SKM-1 treated with dmso at 0.1 percent for 144 hours (cell line): Measurements from ENCODE around the gene AFAP1L1.

Source experiments
- DNase-seq: peaks from one replicate; lab custom pipeline; 2025; ENCODE audit not compliant: unreplicated experiment; lab: John Stamatoyannopoulos, UW

The AFAP1L1 gene

GRCh38 chr5:149271716-149272563 is at the start of gene AFAP1L1:
TSS of gene AFAP1L1 (plus strand) at chr5:149271859. CDS start at chr5:149271969, 110 bp downstream.
- no peak for DNase-seq

GRCh38 chr5:149223081-149223848 is 48.4 kb upstream of the AFAP1L1 start:
- DNase-seq, result peak; percentile 17

- no peak for DNase-seq
Observed at GRCh38 chr5:149224282-149224681, 47.4 kb upstream of the AFAP1L1 start.

- DNase-seq, result no peak
Observed at GRCh38 chr5:149227168-149227826, 44.4 kb upstream of the AFAP1L1 start.

DNA sequence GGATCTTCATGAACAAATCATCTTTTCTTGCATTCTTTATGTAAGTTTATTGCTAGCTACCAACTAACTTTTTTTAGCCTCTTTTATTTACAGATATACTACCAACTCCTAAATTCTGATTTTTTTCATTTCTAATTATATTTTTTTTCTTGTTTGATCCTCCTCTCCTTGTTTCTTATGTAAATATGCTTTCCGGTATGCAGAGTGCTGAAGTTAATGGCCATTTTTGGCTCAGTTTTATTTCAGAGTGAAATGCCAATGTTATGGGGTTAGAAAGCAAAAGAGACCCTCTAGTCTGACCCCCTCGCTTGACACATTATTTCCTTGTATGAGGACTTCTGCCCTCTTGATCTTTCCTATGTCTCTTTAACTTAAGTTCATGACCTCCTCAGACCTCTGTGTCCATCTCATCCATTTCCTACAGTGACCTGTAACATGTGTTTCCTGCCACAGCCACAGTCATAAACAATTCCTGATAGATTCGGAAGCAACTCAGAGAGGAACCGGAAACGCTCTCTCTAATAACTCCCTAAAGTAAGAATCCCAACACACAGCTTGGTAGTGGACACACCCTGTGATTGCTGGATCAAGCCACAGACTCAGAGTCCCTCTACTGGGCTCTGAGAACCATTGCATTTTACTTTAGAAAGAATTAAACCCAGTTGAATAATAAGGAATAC is 42.9 kb upstream of the AFAP1L1 start:
- DNase-seq, result peak; percentile 54

DNA sequence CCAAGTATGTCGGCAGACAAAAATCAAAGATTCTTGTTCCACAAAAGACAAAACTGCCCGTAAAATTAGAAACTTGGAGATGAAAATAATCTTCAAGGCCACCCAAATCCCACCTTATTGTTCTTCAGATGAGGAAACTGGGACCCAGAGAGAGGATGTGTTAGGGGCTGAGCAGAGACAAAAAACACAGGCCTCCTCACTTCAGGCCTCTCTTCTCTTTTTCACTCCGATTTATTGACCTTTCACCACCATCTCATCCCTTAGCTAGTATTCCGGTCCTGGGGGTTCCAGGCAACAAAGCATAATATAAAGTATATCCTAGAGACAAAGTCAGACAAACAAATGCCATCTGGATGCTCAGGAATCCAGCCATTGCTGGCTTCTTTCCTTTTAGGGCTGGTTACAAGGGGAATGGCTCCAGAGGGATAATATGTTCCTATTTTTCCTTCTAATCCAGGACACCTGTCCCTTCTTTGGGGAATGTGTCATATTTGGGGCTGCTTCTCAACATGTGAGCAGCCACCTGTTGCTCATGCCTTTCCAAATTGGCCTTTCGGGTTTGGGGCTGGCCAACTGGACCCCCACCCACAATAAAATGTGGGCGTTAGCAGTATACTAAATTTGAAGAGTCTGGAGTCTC is 42.2 kb upstream of the AFAP1L1 start:
- no peak for DNase-seq

DNA sequence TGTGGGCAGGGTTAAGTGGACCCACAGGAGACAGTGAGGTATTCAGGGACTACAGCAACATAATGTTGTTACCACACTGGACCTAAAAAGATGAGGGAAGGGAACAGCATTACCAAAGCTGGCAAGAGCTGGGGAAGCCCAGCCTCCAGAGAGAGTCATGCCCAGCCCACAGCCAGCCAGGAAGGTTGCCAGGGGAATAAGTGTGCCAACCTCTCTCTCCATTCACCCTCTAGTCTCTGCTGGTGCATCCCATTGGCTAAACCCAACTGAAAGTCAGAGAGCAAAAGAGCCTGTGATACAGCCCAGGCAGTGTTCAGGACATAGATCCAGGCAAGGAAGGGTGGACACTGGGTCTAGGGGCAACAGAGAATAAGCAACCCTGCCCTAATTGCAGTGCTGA is 35.8 kb upstream of the AFAP1L1 start:
- no peak for DNase-seq

DNA sequence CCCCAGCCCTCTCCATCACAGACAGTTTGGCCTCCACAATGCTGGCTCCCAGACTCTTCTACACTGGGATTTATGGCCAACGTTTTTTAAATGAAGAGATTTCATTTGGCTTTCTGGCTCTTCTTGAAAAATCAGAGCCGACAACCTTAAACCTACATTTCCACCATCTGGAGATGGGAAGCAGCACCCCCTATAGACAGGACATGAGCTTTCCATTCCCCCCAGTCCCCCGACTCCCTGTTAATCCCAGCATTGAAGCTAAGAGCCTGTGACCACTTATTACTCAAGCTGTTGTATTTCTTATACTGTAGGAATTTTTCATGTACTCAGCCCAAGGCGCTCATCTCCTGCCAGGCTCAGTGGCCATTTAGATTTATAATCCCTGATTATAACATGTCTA is 34.0 kb upstream of the AFAP1L1 start:
- DNase-seq, result no peak

DNA sequence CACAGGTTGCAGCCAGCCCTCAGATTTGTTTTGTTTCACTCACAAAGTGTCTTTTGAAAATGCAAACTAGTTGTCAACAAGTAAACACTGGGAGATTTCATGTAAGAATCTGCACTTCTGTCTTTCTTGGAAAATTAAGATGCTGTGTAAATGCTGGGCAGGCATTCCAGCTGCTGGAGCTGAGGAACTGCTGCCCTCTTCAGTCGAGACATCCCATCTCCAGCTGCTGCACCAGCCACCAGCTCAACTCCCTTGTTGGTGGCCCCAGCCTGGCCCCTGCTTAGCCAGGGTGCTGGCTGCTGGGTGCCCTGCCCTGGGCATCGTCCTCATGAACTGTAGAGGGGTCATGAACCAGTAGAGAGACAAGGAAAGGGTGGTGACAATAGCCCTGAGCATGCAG is 33.1 kb upstream of the AFAP1L1 start:
- DNase-seq, result no peak

- DNase-seq, result no peak
Observed at GRCh38 chr5:149239917-149240316, 31.7 kb upstream of the AFAP1L1 start.

GRCh38 chr5:149240354-149240998 is 31.2 kb upstream of the AFAP1L1 start:
- no peak for DNase-seq

- no peak for DNase-seq
Observed at GRCh38 chr5:149242339-149242738, 29.3 kb upstream of the AFAP1L1 start.

- no peak for DNase-seq
Observed at GRCh38 chr5:149246906-149247305, 24.8 kb upstream of the AFAP1L1 start.

GRCh38 chr5:149247726-149248125 is 23.9 kb upstream of the AFAP1L1 start:
- DNase-seq, result no peak

DNA sequence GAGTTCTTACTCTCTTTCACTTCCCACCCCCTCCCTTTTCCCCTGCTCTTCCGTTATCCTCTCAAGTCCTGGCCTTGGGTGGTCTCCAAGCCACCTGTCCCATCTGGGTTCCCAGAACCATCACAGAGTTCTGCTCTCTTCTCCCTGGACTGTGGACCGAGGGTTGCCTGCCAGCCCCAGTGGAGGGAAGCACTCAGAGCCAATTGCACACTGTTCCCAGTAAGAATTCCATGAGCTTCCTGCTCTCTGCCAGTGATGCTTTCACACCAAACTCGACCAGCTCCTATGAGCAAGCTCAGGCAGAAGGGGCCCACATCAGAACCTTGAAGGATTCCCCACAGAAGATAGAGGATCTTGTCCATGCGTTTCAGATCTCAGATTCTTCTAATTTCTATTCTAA is 20.1 kb upstream of the AFAP1L1 start:
- DNase-seq, result no peak

DNA sequence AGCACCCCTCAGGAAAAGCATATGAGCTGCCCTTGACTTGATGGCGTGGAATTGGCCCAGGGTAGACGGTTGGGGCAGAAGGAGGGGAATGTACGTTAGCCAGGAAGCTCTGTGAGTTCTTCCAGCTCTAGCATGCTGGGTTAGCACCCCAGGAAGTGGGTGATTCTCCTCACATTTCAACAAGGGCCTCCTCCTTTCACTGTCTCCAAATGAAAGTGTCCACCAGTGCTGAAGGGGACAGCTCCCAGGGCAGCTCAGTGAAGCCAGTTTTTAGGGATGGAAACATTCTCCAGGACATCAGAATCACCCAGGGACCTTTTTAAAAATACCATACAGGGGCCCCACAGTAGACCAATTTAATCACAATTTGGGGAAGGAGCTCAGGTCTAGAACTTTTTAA is 17.2 kb upstream of the AFAP1L1 start:
- DNase-seq, result no peak

- DNase-seq, result no peak
Observed at GRCh38 chr5:149256451-149256850, 15.2 kb upstream of the AFAP1L1 start.

- DNase-seq, result no peak
Observed at GRCh38 chr5:149257131-149257530, 14.5 kb upstream of the AFAP1L1 start.

DNA sequence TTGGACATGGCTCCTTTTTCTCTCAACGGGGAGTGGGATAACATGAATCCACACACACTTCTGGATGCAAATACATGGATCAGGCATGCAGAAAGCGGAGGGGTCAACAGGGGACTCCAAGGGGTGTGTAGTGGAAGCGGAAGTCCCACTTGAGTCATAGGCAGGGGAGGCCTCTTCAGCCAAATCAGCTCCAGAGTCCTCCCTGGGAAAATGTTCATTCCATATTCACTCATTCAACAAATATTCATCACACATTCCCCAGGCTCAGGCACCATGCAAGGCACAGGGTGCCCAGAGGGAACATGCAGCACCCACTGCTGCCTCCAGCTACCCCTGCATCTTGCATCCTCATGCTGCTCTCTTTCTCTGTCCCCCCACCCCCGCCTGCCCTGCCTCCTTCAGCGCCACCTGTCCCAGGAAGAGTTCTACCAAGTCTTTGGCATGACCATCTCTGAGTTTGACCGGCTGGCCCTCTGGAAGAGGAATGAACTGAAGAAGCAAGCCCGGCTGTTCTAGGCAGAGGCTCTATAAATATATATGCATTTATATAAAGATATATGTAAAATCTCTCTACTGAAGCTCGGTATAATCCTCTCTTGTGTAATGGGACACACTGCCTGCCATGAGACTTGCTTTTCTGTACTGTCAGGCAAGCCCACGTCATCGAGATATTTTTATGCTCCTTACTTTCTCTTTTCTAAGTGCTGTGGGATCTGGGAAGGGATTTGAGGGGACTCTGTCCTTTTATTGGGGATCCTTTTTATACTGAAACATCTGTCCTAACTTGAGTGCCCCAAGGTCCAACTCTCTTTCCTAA is 13.6 kb upstream of the AFAP1L1 start:
- DNase-seq, result no peak
